ENCODE data around the gene COG1.

DNA sequence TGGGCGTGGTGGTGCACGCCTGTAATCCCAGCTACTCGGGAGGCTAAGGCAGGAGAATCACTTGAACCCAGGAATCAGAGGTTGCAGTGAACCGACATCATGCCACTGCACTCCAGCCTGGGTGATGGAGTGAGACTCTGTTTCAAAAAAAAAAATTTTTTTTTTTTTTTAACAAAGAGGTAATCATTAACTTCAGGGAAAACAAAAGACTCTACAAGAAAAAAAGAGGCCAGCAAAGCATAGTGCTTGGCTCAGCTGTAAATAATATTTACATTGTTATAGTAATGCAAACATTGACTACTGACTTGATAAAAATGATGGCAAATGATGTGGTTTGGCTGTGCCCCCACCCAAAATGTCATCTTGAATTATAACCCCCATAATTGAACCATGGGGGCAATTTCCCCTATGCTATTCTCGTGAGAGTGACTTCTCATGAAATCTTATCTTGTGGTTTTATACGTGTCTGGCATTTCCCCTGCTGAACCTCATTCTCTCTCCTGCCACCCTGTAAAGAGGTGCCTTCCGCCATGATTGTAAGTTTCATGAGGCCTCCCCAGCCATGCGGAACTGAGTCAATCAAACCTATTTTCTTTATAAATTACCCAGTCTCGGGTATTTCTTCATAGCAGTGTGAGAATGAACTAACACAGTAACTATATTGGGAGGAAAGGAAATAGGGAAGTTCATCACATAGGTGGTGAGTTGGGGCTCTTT lies 40.8 kb upstream of the COG1 start:
- TF ChIP-seq POLR2A (IDR thresholded peaks at IDR 0.05) = no peak
- TF ChIP-seq CTCF (IDR thresholded peaks at IDR 0.05) = no peak
